K562 (cell line): ENCODE data around the gene YOD1. TPM values are rescaled to one million over a fixed set of nuclear protein-coding genes. Genes with fewer than 3 reads are reported as not detected.

Source experiments
- ARNT ChIP-seq, 2 experiments: fragments of 450-650 bp; IDR thresholded peaks; 2 replicates each; pipeline ENCODE4 v1.6.1; 2016; ENCODE audit warnings: mild to moderate bottlenecking in 1 of 2
- CBFB ChIP-seq: sonication (generic); formaldehyde crosslinking; IDR thresholded peaks from 2 replicates; pipeline ENCODE4 v1.4.0; 2020; ENCODE audit warnings: mild to moderate bottlenecking, missing genetic modification reagents
- DMBX1 ChIP-seq: fragments of 250-450 bp; sonication (Bioruptor Pico); IDR thresholded peaks from 2 replicates; pipeline ENCODE4 v1.8.0; 2022; ENCODE audit warnings: inconsistent platforms, mild to moderate bottlenecking, moderate library complexity, borderline replicate concordance
- EP300 ChIP-seq: IDR thresholded peaks from 2 replicates; pipeline ENCODE4 v1.6.1; 2012; ENCODE audit warnings: low read length, improper control_type of control experiment
- HDAC1 ChIP-seq, 2 experiments: fragments of 450-650 bp; IDR thresholded peaks; 2 replicates each; pipeline ENCODE4 v1.6.1; 2016 to 2017; ENCODE audit warnings: inconsistent platforms in 1 of 2, mild to moderate bottlenecking in 1 of 2, moderate library complexity in 1 of 2
- HDAC3 ChIP-seq: fragments of 450-650 bp; IDR thresholded peaks from 2 replicates; pipeline ENCODE4 v1.6.1; 2018; ENCODE audit warnings: borderline replicate concordance, mild to moderate bottlenecking, moderate library complexity; ENCODE audit not compliant: partially characterized antibody
- HMG20A ChIP-seq: fragments of 450-650 bp; formaldehyde crosslinking; conservative IDR thresholded peaks from 2 replicates; pipeline ENCODE4 v1.4.0; 2020; ENCODE audit warnings: mild to moderate bottlenecking, mixed read lengths
- HMG20B ChIP-seq: fragments of 250-450 bp; sonication (Bioruptor Pico); IDR thresholded peaks from 2 replicates; pipeline ENCODE4 v1.5.0; 2021; ENCODE audit warnings: mild to moderate bottlenecking
- ILF3 ChIP-seq: fragments of 450-650 bp; IDR thresholded peaks from 2 replicates; pipeline ENCODE4 v1.6.1; 2018; ENCODE audit warnings: antibody characterized with exemption, mild to moderate bottlenecking, moderate library complexity, borderline replicate concordance
- MAFK ChIP-seq: IDR thresholded peaks from 2 replicates; pipeline ENCODE4 v1.6.1; 2011; ENCODE audit warnings: low read length, improper control_type of control experiment
- SMARCA5 ChIP-seq: fragments of 450-650 bp; IDR thresholded peaks from 2 replicates; pipeline ENCODE4 v1.6.1; 2016
- SMARCE1 ChIP-seq: fragments of 450-650 bp; IDR thresholded peaks from 2 replicates; pipeline ENCODE4 v1.7.1; 2016; ENCODE audit warnings: mild to moderate bottlenecking
- SREBF1 ChIP-seq: fragments of 150-350 bp; IDR thresholded peaks from 2 replicates; pipeline ENCODE4 v1.6.1; 2014; ENCODE audit warnings: antibody characterized with exemption, low read depth, low read length, borderline replicate concordance
- ZNF384 ChIP-seq: IDR thresholded peaks from 2 replicates; pipeline ENCODE4 v1.6.1; 2012; ENCODE audit warnings: low read depth, low read length, improper control_type of control experiment
- polyA plus RNA-seq, 8 experiments: library from polyadenylated mRNA; depleted of rRNA in 4 of 8; stranded (reverse) in 5 of 8; unstranded in 3 of 8; fragments of >200 nt; fragmentation: Nextera tagmentation in 2 of 8; fragmentation: Illumina TruSeq in 1 of 8; extraction: Ambion mirVana in 2 of 8; extraction: Trizol in 1 of 8; gene quantifications; 2 replicates each; pipeline versions ENCODE4 v1.2.1 to v1.2.3, GENCODE V29; 2011 to 2014; ENCODE audit warnings: inconsistent platforms in 1 of 8, missing spikeins in 1 of 8
- total RNA-seq, 7 experiments: library from RNA; depleted of rRNA in 6 of 7; stranded (reverse); fragments of >200 nt in 6 of 7; fragmentation: Illumina TruSeq in 2 of 7; extraction: Trizol in 2 of 7; gene quantifications; 2 replicates each; pipeline versions ENCODE4 v1.2.1 to v1.2.3, GENCODE V29; 2011 to 2021; ENCODE audit warnings: low replicate concordance in 1 of 7
- TF ChIP-seq, protein P1 (sequence below): sonication (generic); formaldehyde crosslinking; IDR thresholded peaks from 2 replicates; pipeline ENCODE4 v1.8.1; 2023; ENCODE audit warnings: mild to moderate bottlenecking, missing genetic modification reagents
- TF ChIP-seq, protein P2 (sequence below): fragments of 450-650 bp; IDR thresholded peaks from 2 replicates; pipeline ENCODE4 v1.6.1; 2017; ENCODE audit warnings: antibody characterized with exemption, mild to moderate bottlenecking
- TF ChIP-seq, protein P3 (sequence below): fragments of 450-650 bp; IDR thresholded peaks from 2 replicates; pipeline ENCODE4 v1.6.1; 2016; ENCODE audit warnings: antibody characterized with exemption
- TF ChIP-seq, protein P4 (sequence below): fragments of 450-650 bp; IDR thresholded peaks from 2 replicates; pipeline ENCODE4 v1.6.1; 2017; ENCODE audit warnings: mild to moderate bottlenecking, moderate library complexity

The YOD1 gene
- total and polyA plus RNA-seq, 9 of the 15 experiments (the other 6 are each of a cell fraction or from before 2014, with no cell fraction given), result 18.2 to 78.1 (median 46.9) TPM

DNA sequence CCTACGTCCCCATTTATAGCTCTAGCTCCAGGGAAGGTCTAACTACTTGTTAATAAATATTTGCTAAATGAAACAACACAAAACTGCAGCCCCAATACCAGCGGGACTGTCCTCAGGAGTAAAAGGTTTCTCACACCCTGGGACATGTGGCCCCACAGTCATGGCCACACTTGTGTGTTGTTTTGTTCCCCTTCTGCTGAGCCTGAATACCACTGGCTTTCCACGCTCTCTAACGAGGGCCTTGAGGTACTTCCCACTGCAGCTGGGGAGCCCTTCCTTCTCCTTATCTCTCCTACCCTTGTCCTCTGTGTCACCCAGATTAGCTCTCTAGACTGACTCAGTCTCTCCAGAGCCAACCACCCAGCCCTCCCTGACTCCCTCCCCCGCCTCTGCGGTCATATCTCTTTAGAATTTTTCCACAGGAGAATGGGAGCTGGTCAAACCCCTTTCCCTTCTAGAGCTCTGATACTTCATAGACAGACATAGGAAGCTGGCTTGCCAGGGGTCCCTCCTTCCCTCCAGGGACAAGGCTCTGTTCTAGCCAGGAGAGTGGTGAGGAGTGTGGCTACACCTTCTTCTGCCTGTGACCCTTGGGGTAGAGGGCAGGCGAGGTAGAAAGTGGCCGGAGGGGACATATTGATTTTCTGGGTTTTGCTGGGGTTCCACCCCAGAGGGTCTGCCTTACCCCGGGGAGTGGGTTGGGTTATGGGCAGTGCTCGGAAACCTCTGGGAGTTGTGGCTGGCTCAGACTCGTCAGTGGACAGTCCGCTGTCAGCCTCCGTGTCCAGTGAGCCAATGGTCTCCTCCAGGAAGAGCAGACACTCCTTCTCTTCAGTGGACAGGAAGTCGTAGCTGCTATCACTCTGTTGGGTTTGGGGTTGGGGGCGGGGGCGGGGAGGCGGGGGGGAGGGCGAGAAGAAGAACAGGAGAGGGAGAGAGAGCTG, 26.5 kb downstream of the YOD1 start (continued):
- peak; percentile 99 for TF ChIP-seq DMBX1 (CRISPR knock-in tag)
- TF ChIP-seq, protein P1, sequence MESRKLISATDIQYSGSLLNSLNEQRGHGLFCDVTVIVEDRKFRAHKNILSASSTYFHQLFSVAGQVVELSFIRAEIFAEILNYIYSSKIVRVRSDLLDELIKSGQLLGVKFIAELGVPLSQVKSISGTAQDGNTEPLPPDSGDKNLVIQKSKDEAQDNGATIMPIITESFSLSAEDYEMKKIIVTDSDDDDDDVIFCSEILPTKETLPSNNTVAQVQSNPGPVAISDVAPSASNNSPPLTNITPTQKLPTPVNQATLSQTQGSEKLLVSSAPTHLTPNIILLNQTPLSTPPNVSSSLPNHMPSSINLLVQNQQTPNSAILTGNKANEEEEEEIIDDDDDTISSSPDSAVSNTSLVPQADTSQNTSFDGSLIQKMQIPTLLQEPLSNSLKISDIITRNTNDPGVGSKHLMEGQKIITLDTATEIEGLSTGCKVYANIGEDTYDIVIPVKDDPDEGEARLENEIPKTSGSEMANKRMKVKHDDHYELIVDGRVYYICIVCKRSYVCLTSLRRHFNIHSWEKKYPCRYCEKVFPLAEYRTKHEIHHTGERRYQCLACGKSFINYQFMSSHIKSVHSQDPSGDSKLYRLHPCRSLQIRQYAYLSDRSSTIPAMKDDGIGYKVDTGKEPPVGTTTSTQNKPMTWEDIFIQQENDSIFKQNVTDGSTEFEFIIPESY (CRISPR knock-in tag), result peak; percentile 67
- TF ChIP-seq, protein P2, sequence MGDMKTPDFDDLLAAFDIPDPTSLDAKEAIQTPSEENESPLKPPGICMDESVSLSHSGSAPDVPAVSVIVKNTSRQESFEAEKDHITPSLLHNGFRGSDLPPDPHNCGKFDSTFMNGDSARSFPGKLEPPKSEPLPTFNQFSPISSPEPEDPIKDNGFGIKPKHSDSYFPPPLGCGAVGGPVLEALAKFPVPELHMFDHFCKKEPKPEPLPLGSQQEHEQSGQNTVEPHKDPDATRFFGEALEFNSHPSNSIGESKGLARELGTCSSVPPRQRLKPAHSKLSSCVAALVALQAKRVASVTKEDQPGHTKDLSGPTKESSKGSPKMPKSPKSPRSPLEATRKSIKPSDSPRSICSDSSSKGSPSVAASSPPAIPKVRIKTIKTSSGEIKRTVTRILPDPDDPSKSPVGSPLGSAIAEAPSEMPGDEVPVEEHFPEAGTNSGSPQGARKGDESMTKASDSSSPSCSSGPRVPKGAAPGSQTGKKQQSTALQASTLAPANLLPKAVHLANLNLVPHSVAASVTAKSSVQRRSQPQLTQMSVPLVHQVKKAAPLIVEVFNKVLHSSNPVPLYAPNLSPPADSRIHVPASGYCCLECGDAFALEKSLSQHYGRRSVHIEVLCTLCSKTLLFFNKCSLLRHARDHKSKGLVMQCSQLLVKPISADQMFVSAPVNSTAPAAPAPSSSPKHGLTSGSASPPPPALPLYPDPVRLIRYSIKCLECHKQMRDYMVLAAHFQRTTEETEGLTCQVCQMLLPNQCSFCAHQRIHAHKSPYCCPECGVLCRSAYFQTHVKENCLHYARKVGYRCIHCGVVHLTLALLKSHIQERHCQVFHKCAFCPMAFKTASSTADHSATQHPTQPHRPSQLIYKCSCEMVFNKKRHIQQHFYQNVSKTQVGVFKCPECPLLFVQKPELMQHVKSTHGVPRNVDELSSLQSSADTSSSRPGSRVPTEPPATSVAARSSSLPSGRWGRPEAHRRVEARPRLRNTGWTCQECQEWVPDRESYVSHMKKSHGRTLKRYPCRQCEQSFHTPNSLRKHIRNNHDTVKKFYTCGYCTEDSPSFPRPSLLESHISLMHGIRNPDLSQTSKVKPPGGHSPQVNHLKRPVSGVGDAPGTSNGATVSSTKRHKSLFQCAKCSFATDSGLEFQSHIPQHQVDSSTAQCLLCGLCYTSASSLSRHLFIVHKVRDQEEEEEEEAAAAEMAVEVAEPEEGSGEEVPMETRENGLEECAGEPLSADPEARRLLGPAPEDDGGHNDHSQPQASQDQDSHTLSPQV, result peak; percentile 100
- TF ChIP-seq HMG20B, result no peak
- TF ChIP-seq CBFB, result peak; percentile 97
- TF ChIP-seq, protein P3, sequence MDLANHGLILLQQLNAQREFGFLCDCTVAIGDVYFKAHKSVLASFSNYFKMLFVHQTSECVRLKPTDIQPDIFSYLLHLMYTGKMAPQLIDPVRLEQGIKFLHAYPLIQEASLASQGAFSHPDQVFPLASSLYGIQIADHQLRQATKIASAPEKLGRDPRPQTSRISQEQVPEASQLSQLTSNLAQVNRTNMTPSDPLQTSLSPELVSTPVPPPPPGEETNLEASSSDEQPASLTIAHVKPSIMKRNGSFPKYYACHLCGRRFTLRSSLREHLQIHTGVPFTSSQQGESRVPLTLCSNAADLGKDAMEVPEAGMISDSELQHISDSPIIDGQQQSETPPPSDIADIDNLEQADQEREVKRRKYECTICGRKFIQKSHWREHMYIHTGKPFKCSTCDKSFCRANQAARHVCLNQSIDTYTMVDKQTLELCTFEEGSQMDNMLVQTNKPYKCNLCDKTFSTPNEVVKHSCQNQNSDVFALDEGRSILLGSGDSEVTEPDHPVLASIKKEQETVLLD, result peak; percentile 91; the same call in 1 of the 2 replicates
- TF ChIP-seq SREBF1, result no peak; the same call in 1 of the 2 replicates
- TF ChIP-seq ARNT (IDR thresholded peaks at IDR 0.05), result peak; percentile 98 to 100
- peak; percentile 100 for TF ChIP-seq EP300
- TF ChIP-seq, protein P4, sequence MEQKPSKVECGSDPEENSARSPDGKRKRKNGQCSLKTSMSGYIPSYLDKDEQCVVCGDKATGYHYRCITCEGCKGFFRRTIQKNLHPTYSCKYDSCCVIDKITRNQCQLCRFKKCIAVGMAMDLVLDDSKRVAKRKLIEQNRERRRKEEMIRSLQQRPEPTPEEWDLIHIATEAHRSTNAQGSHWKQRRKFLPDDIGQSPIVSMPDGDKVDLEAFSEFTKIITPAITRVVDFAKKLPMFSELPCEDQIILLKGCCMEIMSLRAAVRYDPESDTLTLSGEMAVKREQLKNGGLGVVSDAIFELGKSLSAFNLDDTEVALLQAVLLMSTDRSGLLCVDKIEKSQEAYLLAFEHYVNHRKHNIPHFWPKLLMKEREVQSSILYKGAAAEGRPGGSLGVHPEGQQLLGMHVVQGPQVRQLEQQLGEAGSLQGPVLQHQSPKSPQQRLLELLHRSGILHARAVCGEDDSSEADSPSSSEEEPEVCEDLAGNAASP, result no peak
- peak; percentile 96 for TF ChIP-seq ILF3
- peak; percentile 100 for TF ChIP-seq SMARCE1
- no peak for TF ChIP-seq ZNF384
- TF ChIP-seq HDAC3, result peak; percentile 99
- peak; percentile 85 to 95 for TF ChIP-seq HDAC1 (IDR thresholded peaks at IDR 0.05)
- TF ChIP-seq SMARCA5, result peak; percentile 81
- TF ChIP-seq MAFK, result peak; percentile 11; the same call in 1 of the 2 replicates
- TF ChIP-seq HMG20A (CRISPR knock-in tag), result peak; percentile 60; the same call in 1 of the 2 replicates
